Keratinocyte (primary cell): ENCODE results near the gene CDS1.
A peak's percentile ranks its signal among the peaks of the same experiment; 100 is the strongest.

Source experiments
- CTCF ChIP-seq, 3 experiments: IDR thresholded peaks in 1 of 3; conservative IDR thresholded peaks in 1 of 3; optimal IDR thresholded peaks in 1 of 3; 2 replicates in 2 of 3; 3 replicates in 1 of 3; pipeline versions ENCODE3 to v1.5.1; 2011; ENCODE audit warnings: low read length in 3 of 3, mild to moderate bottlenecking in 3 of 3, moderate library complexity in 2 of 3, control low read depth in 1 of 3, inconsistent platforms in 1 of 3; ENCODE audit not compliant: insufficient read depth in 2 of 3; ENCODE audit errors: extremely low read depth in 1 of 3
- EZH2 ChIP-seq: IDR thresholded peaks from one replicate; pipeline ENCODE4 v1.6.1; 2012; ENCODE audit warnings: inconsistent platforms, mild to moderate bottlenecking, low read length, moderate library complexity

GRCh38 chr4:84583876-84584380 is 1.0 kb downstream of the CDS1 start:
- TF ChIP-seq CTCF (optimal IDR thresholded peaks at IDR 0.05 in 1 of 3, IDR thresholded peaks at IDR 0.05 in 1 of 3, conservative IDR thresholded peaks at IDR 0.05 in 1 of 3; ENCODE audit: extremely low read depth in 1 of 3, insufficient read depth in 2 of 3, low read length in 3 of 3) (peak in 1 of 3 experiments; percentile 21), EZH2 (no peak)
